Activated CD8-positive, alpha-beta memory T cell treated with anti-CD3 and anti-CD28 coated beads for 48 hours (primary cell): ENCODE data around the gene ASPSCR1.

ENCODE experiments used
- DNase-seq, 3 experiments: peaks; one replicate each; pipeline ENCODE4 v3.0.0-alpha.2; 2020; ENCODE audit warnings: low read depth in 2 of 3, low spot score in 2 of 3

ASPSCR1 gene

GRCh38 chr17:82011617-82012187, 34.3 kb downstream of the ASPSCR1 start:
- no peak for DNase-seq

- DNase-seq, result no peak
Observed at GRCh38 chr17:82012261-82012639, 34.8 kb downstream of the ASPSCR1 start.

- no peak for DNase-seq
Observed at GRCh38 chr17:82012640-82013295, 35.3 kb downstream of the ASPSCR1 start.

- no peak for DNase-seq
Observed at GRCh38 chr17:82013341-82013740, 35.9 kb downstream of the ASPSCR1 start.

- no peak for DNase-seq
Observed at GRCh38 chr17:82013772-82014321, 36.4 kb downstream of the ASPSCR1 start.

GRCh38 chr17:82014432-82014831, 37.0 kb downstream of the ASPSCR1 start:
- DNase-seq, result no peak

GRCh38 chr17:82014971-82015310, 37.5 kb downstream of the ASPSCR1 start:
- DNase-seq, result no peak

- DNase-seq, result no peak
Observed at GRCh38 chr17:82015311-82015971, 38.0 kb downstream of the ASPSCR1 start.

- DNase-seq, result no peak
Observed at GRCh38 chr17:82016061-82016874, 38.8 kb downstream of the ASPSCR1 start.

GRCh38 chr17:82016875-82017459, 39.5 kb downstream of the ASPSCR1 start:
- no peak for DNase-seq

GRCh38 chr17:82017612-82018151, 40.3 kb downstream of the ASPSCR1 start:
- DNase-seq, result no peak

- DNase-seq, result no peak
Observed at GRCh38 chr17:82018152-82018988, 40.9 kb downstream of the ASPSCR1 start.

- DNase-seq, result no peak
Observed at GRCh38 chr17:82018989-82019689, 41.7 kb downstream of the ASPSCR1 start.

GRCh38 chr17:82019690-82020571, 42.5 kb downstream of the ASPSCR1 start:
- DNase-seq, result peak in 2 of 3 experiments; percentile 55 to 64

- DNase-seq, result no peak
Observed at GRCh38 chr17:82020572-82021106, 43.2 kb downstream of the ASPSCR1 start.

GRCh38 chr17:82021107-82021899, 43.9 kb downstream of the ASPSCR1 start:
- DNase-seq, result peak in 1 of 3 experiments; percentile 35

GRCh38 chr17:82021900-82022309, 44.5 kb downstream of the ASPSCR1 start:
- no peak for DNase-seq
